Osteocyte (in vitro differentiated cells): ENCODE data around the gene CPTP. TPM values are rescaled to one million over a fixed set of nuclear protein-coding genes. Genes with fewer than 3 reads are reported as not detected.

Experiments used
- DNase-seq: peaks from one replicate; pipeline ENCODE4 v3.0.0; 2021; ENCODE audit warnings: mixed read lengths; ENCODE audit not compliant: unreplicated experiment; ENCODE audit errors: extremely low spot score
- H3K27ac Mint-ChIP-seq: one replicate; pipeline ENCODE4 v1.8.0; 2021; ENCODE audit warnings: mild to moderate bottlenecking, mixed read lengths; ENCODE audit not compliant: unreplicated experiment
- H3K27me3 Mint-ChIP-seq: one replicate; pipeline ENCODE4 v1.8.0; 2021; ENCODE audit warnings: mixed read lengths; ENCODE audit not compliant: unreplicated experiment
- H3K36me3 Mint-ChIP-seq: one replicate; pipeline ENCODE4 v1.8.0; 2021; ENCODE audit warnings: mixed read lengths; ENCODE audit not compliant: unreplicated experiment
- H3K4me1 Mint-ChIP-seq: one replicate; pipeline ENCODE4 v1.8.0; 2021; ENCODE audit warnings: mixed read lengths; ENCODE audit not compliant: unreplicated experiment
- H3K4me3 Mint-ChIP-seq: one replicate; pipeline ENCODE4 v1.8.0; 2021; ENCODE audit warnings: mild to moderate bottlenecking, moderate library complexity, mixed read lengths; ENCODE audit not compliant: unreplicated experiment
- H3K9me3 Mint-ChIP-seq: one replicate; pipeline ENCODE4 v1.8.0; 2021; ENCODE audit warnings: mixed read lengths; ENCODE audit not compliant: unreplicated experiment
- total RNA-seq: library from RNA; stranded (reverse); gene quantifications from 2 replicates; pipeline ENCODE4 v1.2.1, GENCODE V29; 2021
- TF ChIP-seq, protein P1 (sequence below): fragments of 200-600 bp; sonication (generic); IDR thresholded peaks from 2 replicates; pipeline ENCODE4 v1.5.0; 2021; ENCODE audit warnings: antibody characterized with exemption, mild to moderate bottlenecking, moderate library complexity

CPTP gene
- total RNA-seq, 1 donor from 2014 or later = 23.5 TPM

- TF ChIP-seq, protein P1, sequence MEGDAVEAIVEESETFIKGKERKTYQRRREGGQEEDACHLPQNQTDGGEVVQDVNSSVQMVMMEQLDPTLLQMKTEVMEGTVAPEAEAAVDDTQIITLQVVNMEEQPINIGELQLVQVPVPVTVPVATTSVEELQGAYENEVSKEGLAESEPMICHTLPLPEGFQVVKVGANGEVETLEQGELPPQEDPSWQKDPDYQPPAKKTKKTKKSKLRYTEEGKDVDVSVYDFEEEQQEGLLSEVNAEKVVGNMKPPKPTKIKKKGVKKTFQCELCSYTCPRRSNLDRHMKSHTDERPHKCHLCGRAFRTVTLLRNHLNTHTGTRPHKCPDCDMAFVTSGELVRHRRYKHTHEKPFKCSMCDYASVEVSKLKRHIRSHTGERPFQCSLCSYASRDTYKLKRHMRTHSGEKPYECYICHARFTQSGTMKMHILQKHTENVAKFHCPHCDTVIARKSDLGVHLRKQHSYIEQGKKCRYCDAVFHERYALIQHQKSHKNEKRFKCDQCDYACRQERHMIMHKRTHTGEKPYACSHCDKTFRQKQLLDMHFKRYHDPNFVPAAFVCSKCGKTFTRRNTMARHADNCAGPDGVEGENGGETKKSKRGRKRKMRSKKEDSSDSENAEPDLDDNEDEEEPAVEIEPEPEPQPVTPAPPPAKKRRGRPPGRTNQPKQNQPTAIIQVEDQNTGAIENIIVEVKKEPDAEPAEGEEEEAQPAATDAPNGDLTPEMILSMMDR = no peak
- H3K4me1 Mint-ChIP-seq = peaks cover 16% of the 10 kb centered on the region
- H3K27ac Mint-ChIP-seq = no peak overlapping the region
- DNase-seq = no peak
- H3K4me3 Mint-ChIP-seq = no peak overlapping the region
- peaks cover under 1% of the 10 kb centered on the region for H3K36me3 Mint-ChIP-seq
- H3K27me3 Mint-ChIP-seq = no peaks in the 10 kb centered on the region
- H3K9me3 Mint-ChIP-seq = no peaks in the 10 kb centered on the region
These were observed 10.2 kb downstream of the CPTP start for GRCh38 chr1:1334835-1335234.

DNA sequence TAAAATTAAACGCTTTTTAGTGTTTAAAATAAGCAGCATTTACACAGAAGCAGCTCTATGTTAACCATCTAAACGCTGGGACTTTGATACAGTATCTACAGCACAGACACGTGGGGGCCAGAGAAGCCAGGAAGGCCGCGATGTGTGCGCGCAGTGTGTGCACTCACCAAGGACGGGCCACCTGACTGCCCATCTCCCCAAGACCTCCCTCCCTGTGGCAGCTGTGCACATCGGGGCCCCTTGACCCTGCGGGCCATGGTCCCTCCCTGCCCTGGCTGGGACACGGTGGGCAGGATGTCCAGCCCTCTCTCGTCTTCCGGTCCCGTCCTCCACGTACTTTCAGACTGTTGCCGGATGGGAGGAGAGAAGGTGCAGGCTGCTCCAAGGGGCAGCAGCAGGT is 10.7 kb downstream of the CPTP start:
- no peak overlapping the region for H3K27ac Mint-ChIP-seq
- DNase-seq = no peak

GRCh38 chr1:1335792-1336248 is 11.2 kb downstream of the CPTP start:
- Mint-ChIP-seq H3K27me3 (no peaks in the 10 kb centered on the region), H3K9me3 (no peaks in the 10 kb centered on the region), H3K4me3 (no peak overlapping the region), H3K27ac (no peak overlapping the region), H3K36me3 (peaks cover 4% of the 10 kb centered on the region), H3K4me1 (peaks cover 8% of the 10 kb centered on the region)
- TF ChIP-seq, protein P1 = no peak
- DNase-seq = no peak

More for the DNA sequence above, 10.7 kb downstream of the CPTP start:
- Mint-ChIP-seq H3K9me3 (no peaks in the 10 kb centered on the region), H3K27me3 (no peaks in the 10 kb centered on the region), H3K4me1 (peaks cover 13% of the 10 kb centered on the region), H3K36me3 (peaks cover 2% of the 10 kb centered on the region), H3K4me3 (no peak overlapping the region)
- TF ChIP-seq, protein P1 = no peak

- H3K36me3 Mint-ChIP-seq = peaks cover 8% of the 10 kb centered on the region
- H3K4me3 Mint-ChIP-seq = no peak overlapping the region
- no peaks in the 10 kb centered on the region for H3K9me3 Mint-ChIP-seq
- H3K27ac Mint-ChIP-seq = no peak overlapping the region
- DNase-seq = no peak
- H3K27me3 Mint-ChIP-seq = no peaks in the 10 kb centered on the region
- peaks cover 3% of the 10 kb centered on the region for H3K4me1 Mint-ChIP-seq
- TF ChIP-seq, protein P1 = no peak
These were observed 11.8 kb downstream of the CPTP start for GRCh38 chr1:1336446-1336845.

DNA sequence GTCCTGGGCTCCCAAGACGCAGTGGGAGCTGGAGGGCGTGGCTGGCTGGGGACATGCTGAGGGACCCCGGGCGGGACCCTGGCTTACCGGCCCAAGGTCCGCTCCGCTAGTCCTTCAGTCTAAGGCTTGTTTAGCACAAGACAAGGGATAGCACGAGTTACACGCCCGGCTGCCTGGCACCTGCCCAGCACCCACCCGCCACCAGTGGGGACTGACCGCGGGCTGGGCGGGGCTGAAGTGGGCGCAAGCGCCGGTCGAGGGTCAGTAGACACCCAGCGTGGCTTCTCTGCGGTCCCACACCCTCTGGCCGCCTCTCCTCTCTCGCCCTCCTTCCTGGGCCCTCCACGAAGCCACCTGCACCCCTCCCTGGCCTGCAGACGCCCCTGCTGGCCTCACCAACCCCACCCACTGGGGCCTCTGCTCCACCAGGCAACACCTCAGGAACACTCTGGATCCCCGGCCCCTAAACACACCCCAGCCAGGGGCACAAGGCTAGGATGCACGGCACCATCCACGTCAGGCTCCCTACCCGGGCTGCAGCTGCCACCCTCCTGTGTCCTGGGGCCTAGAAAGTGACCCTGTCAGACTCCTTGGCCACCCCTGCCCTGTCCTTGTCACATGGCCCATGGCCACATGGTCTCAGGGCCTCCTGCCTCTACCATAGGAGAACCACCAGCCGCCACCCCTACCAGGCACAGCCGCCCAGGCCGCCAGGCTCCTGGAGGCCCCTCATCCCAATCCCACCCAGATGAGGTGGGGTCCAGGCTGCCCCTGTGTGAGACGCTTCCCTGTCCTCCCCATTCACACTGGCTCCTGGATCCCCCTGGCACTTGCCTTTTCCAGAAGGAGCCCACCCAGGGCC is 12.6 kb downstream of the CPTP start:
- DNase-seq = no peak
- Mint-ChIP-seq H3K4me3 (no peak overlapping the region), H3K36me3 (peaks cover 8% of the 10 kb centered on the region), H3K27ac (no peak overlapping the region), H3K9me3 (no peaks in the 10 kb centered on the region), H3K27me3 (no peaks in the 10 kb centered on the region), H3K4me1 (no peaks in the 10 kb centered on the region)
- TF ChIP-seq, protein P1 = no peak
